Neural cell (in vitro differentiated cells): Measurements from ENCODE around the gene CAMK1. TPM values are rescaled to one million over a fixed set of nuclear protein-coding genes. Genes with fewer than 3 reads are reported as not detected.
A peak's percentile ranks its signal among the peaks of the same experiment; 100 is the strongest.

ENCODE experiments used
- H2AFZ ChIP-seq: fragments of 200-600, 300-800 bp; sonication (generic), shearing (Covaris generic); 2 replicates; pipeline ENCODE4 v1.6.0; 2014; ENCODE audit warnings: low read depth, mild to moderate bottlenecking, antibody characterized with exemption, low read length, moderate library complexity
- H3F3A ChIP-seq: fragments of 200-600 bp; shearing (Covaris generic); 2 replicates; pipeline ENCODE4 v1.6.1; 2016; ENCODE audit warnings: mild to moderate bottlenecking, moderate library complexity, mixed read lengths, antibody characterized with exemption, low read length; ENCODE audit not compliant: insufficient read depth, poor library complexity, severe bottlenecking
- H3K27ac ChIP-seq: fragments of 200-600, 300-800 bp; sonication (generic), shearing (Covaris generic); 2 replicates; pipeline ENCODE4 v1.5.1; 2014; ENCODE audit warnings: mild to moderate bottlenecking, low read length, moderate library complexity
- H3K27me3 ChIP-seq: fragments of 300-800, 200-600 bp; sonication (generic), shearing (Covaris generic); 2 replicates; pipeline ENCODE4 v1.6.0; 2014; ENCODE audit warnings: mild to moderate bottlenecking, low read depth, low read length, moderate library complexity; ENCODE audit not compliant: insufficient read depth
- H3K36me3 ChIP-seq: fragments of 300-800, 200-600 bp; sonication (generic), shearing (Covaris generic); 2 replicates; pipeline ENCODE4 v1.5.1; 2014; ENCODE audit warnings: mild to moderate bottlenecking, antibody characterized with exemption, low read length, moderate library complexity; ENCODE audit not compliant: insufficient read depth
- H3K4me2 ChIP-seq: fragments of 300-800, 200-600 bp; sonication (generic), shearing (Covaris generic); 2 replicates; pipeline ENCODE4 v1.6.0; 2014; ENCODE audit warnings: mild to moderate bottlenecking, low read length
- H3K4me3 ChIP-seq: fragments of 300-800, 200-600 bp; sonication (generic), shearing (Covaris generic); 2 replicates; pipeline ENCODE4 v1.5.1; 2014; ENCODE audit warnings: mild to moderate bottlenecking, low read length, moderate library complexity
- H3K79me2 ChIP-seq: fragments of 200-600 bp; shearing (Covaris generic); replicated peaks from 2 replicates; pipeline ENCODE4 v1.6.0; 2014; ENCODE audit warnings: mild to moderate bottlenecking, low read length, moderate library complexity; ENCODE audit not compliant: insufficient read depth
- H3K9ac ChIP-seq: fragments of 300-800, 200-600 bp; sonication (generic), shearing (Covaris generic); 2 replicates; pipeline ENCODE4 v1.6.1; 2016; ENCODE audit warnings: mild to moderate bottlenecking, low read length, mixed read lengths
- H3K9me2 ChIP-seq: fragments of 200-600 bp; shearing (Covaris generic); 2 replicates; pipeline ENCODE4 v1.6.1; 2016; ENCODE audit warnings: mild to moderate bottlenecking, low read length, mixed read lengths; ENCODE audit not compliant: insufficient read depth
- H3K9me3 ChIP-seq: fragments of 200-600, 300-800 bp; sonication (generic), shearing (Covaris generic); 2 replicates; pipeline ENCODE4 v1.6.1; 2016; ENCODE audit warnings: mild to moderate bottlenecking, mixed run types, low read length, moderate library complexity, mixed read lengths
- H4K20me1 ChIP-seq: fragments of 200-600 bp; shearing (Covaris generic); 2 replicates; pipeline ENCODE4 v1.6.1; 2016; ENCODE audit warnings: mild to moderate bottlenecking, mixed run types; ENCODE audit not compliant: insufficient read depth
- EP300 ChIP-seq: fragments of 450-650 bp; conservative IDR thresholded peaks from 2 replicates; pipeline ENCODE4 v1.6.1; 2014; ENCODE audit warnings: antibody characterized with exemption, mild to moderate bottlenecking, moderate library complexity; ENCODE audit not compliant: poor library complexity, severe bottlenecking
- EZH2 ChIP-seq: fragments of 200-600, 300-800 bp; shearing (Covaris generic), sonication (generic); IDR thresholded peaks from 2 replicates; pipeline ENCODE4 v1.6.1; 2014; ENCODE audit warnings: antibody characterized with exemption, low read length, borderline replicate concordance, mild to moderate bottlenecking; ENCODE audit not compliant: insufficient read depth, poor library complexity, severe bottlenecking
- MXI1 ChIP-seq: fragments of 450-650 bp; conservative IDR thresholded peaks from 2 replicates; pipeline ENCODE4 v1.6.1; 2014; ENCODE audit warnings: antibody characterized with exemption, mild to moderate bottlenecking; ENCODE audit not compliant: poor library complexity, severe bottlenecking
- POLR2AphosphoS5 ChIP-seq: IDR thresholded peaks from 2 replicates; pipeline ENCODE4 v1.6.1; 2012
- RAD21 ChIP-seq: fragments of 450-650 bp; conservative IDR thresholded peaks from 2 replicates; pipeline ENCODE4 v1.6.1; 2014; ENCODE audit warnings: antibody characterized with exemption, mild to moderate bottlenecking, moderate library complexity
- SMC3 ChIP-seq: fragments of 450-650 bp; conservative IDR thresholded peaks from 2 replicates; pipeline ENCODE4 v1.6.1; 2014; ENCODE audit warnings: antibody characterized with exemption, mild to moderate bottlenecking, moderate library complexity; ENCODE audit not compliant: poor library complexity
- TAF1 ChIP-seq: IDR thresholded peaks from 2 replicates; pipeline ENCODE4 v1.6.1; 2012; ENCODE audit warnings: low read depth
- polyA plus RNA-seq: library from polyadenylated mRNA; depleted of rRNA; stranded (reverse); fragments of >200 nt; gene quantifications from 2 replicates; pipeline ENCODE4 v1.2.3, GENCODE V29; 2014
- TF ChIP-seq, protein P1 (sequence below): IDR thresholded peaks from 2 replicates; pipeline ENCODE4 v1.6.1; 2012; ENCODE audit warnings: borderline replicate concordance
- TF ChIP-seq, protein P2 (sequence below): fragments of 450-650 bp; IDR thresholded peaks from 2 replicates; pipeline ENCODE4 v1.5.1; 2014; ENCODE audit warnings: antibody characterized with exemption, mild to moderate bottlenecking, moderate library complexity; ENCODE audit not compliant: poor library complexity, severe bottlenecking

CAMK1 gene
- polyA plus RNA-seq, 1 donor from 2014 or later: 18.7 TPM

DNA sequence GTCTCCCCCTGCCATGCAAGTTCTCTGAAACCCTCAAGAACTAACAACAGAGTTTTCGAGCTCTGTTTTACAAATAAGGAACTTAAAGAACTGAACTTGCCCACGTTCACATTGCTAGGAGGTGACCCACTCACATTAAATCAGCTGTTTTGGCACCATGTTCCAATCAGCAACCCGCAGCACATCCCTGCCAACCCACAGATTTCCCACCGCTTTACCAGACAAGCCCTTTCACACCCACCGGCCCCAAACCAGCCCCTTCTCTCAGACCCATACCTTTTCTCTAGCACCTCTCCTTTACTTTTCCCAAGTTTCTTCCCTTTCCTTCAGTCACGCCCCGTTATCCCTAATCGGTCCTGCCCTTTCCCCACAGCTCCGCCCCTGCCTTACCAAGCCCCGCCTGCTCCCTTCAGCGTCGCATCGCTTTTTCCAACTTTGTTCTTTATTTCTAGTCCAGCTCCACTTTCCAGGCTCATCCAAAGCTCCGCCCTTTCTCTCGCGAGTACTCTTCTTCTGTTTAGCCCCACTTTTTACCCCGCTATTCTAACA, 39.0 kb downstream of the CAMK1 start:
- peak overlapping the region; percentile 97 for H3K4me3 ChIP-seq
- H3K4me2 ChIP-seq: peak overlapping the region; percentile 45

DNA sequence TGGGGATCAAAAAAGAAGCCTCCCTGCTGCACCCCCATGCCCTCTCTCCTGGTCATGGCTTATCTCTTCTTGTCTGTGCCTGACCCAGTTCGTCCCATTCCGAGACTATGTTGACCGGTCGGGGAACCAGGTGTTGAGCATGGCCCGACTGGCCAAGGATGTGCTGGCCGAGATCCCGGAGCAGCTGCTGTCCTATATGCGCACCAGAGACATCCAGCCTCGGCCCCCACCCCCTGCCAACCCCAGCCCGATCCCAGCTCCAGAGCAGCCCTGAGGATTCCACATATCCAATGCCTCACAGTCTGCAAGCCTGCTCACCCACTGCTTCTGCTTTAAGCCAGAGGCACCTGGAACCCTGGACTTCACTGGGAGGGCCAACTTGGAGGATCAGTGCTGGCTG, 40.3 kb downstream of the CAMK1 start:
- H3K9me3 ChIP-seq: no peaks in the 10 kb centered on the region
- H3K4me2 ChIP-seq: no peak overlapping the region
- no peaks in the 10 kb centered on the region for H3K9me2 ChIP-seq
- H3K4me3 ChIP-seq: no peak overlapping the region
- H3K36me3 ChIP-seq: no peaks in the 10 kb centered on the region
- H3K9ac ChIP-seq: no peak overlapping the region
- H3K79me2 ChIP-seq: peaks cover 23% of the 10 kb centered on the region
- H2AFZ ChIP-seq: no peak overlapping the region
- H3F3A ChIP-seq: no peaks in the 10 kb centered on the region
- no peaks in the 10 kb centered on the region for H4K20me1 ChIP-seq
- no peak overlapping the region for H3K27ac ChIP-seq
- H3K27me3 ChIP-seq: no peaks in the 10 kb centered on the region
- no peak for TF ChIP-seq MXI1
- TF ChIP-seq EZH2: no peak
- TF ChIP-seq SMC3: no peak
- TF ChIP-seq RAD21: no peak
- TF ChIP-seq, protein P1, sequence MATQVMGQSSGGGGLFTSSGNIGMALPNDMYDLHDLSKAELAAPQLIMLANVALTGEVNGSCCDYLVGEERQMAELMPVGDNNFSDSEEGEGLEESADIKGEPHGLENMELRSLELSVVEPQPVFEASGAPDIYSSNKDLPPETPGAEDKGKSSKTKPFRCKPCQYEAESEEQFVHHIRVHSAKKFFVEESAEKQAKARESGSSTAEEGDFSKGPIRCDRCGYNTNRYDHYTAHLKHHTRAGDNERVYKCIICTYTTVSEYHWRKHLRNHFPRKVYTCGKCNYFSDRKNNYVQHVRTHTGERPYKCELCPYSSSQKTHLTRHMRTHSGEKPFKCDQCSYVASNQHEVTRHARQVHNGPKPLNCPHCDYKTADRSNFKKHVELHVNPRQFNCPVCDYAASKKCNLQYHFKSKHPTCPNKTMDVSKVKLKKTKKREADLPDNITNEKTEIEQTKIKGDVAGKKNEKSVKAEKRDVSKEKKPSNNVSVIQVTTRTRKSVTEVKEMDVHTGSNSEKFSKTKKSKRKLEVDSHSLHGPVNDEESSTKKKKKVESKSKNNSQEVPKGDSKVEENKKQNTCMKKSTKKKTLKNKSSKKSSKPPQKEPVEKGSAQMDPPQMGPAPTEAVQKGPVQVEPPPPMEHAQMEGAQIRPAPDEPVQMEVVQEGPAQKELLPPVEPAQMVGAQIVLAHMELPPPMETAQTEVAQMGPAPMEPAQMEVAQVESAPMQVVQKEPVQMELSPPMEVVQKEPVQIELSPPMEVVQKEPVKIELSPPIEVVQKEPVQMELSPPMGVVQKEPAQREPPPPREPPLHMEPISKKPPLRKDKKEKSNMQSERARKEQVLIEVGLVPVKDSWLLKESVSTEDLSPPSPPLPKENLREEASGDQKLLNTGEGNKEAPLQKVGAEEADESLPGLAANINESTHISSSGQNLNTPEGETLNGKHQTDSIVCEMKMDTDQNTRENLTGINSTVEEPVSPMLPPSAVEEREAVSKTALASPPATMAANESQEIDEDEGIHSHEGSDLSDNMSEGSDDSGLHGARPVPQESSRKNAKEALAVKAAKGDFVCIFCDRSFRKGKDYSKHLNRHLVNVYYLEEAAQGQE: no peak
- no peak for TF ChIP-seq POLR2AphosphoS5
- TF ChIP-seq EP300: no peak
- no peak for TF ChIP-seq TAF1
- TF ChIP-seq, protein P2, sequence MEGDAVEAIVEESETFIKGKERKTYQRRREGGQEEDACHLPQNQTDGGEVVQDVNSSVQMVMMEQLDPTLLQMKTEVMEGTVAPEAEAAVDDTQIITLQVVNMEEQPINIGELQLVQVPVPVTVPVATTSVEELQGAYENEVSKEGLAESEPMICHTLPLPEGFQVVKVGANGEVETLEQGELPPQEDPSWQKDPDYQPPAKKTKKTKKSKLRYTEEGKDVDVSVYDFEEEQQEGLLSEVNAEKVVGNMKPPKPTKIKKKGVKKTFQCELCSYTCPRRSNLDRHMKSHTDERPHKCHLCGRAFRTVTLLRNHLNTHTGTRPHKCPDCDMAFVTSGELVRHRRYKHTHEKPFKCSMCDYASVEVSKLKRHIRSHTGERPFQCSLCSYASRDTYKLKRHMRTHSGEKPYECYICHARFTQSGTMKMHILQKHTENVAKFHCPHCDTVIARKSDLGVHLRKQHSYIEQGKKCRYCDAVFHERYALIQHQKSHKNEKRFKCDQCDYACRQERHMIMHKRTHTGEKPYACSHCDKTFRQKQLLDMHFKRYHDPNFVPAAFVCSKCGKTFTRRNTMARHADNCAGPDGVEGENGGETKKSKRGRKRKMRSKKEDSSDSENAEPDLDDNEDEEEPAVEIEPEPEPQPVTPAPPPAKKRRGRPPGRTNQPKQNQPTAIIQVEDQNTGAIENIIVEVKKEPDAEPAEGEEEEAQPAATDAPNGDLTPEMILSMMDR: no peak

More for the DNA sequence above, 39.0 kb downstream of the CAMK1 start:
- Histone ChIP-seq H3F3A (no peaks in the 10 kb centered on the region), H3K27me3 (no peaks in the 10 kb centered on the region), H3K36me3 (no peaks in the 10 kb centered on the region), H3K27ac (peak overlapping the region; percentile 94), H4K20me1 (no peaks in the 10 kb centered on the region), H3K9ac (peak overlapping the region; percentile 92), H2AFZ (peak overlapping the region; percentile 62), H3K9me2 (no peaks in the 10 kb centered on the region), H3K9me3 (no peaks in the 10 kb centered on the region), H3K79me2 (peaks cover 23% of the 10 kb centered on the region)
- TF ChIP-seq RAD21 (no peak), MXI1 (no peak), TAF1 (no peak), EP300 (no peak), EZH2 (no peak), SMC3 (no peak), POLR2AphosphoS5 (no peak)
- TF ChIP-seq, protein P2: no peak
- TF ChIP-seq, protein P1: no peak
